Esophagus muscularis mucosa (tissue), 4 donors: Measurements from ENCODE around the gene ZMYND10. TPM values are rescaled to one million over a fixed set of nuclear protein-coding genes. Genes with fewer than 3 reads are reported as not detected.

ENCODE experiments used
- DNase-seq: peaks from one replicate; pipeline ENCODE4 v3.0.0-alpha.2; 2017; ENCODE audit errors: extremely low spot score
- H3K27ac ChIP-seq, 4 donors: fragments of 200-600 bp; sonication (generic); replicated peaks in 1 of 4; 1 replicate in 3 of 4; 2 replicates in 1 of 4; pipeline ENCODE4 v1.5.1; 2016 to 2019; ENCODE audit warnings: mild to moderate bottlenecking in 1 of 4
- H3K27me3 ChIP-seq, 4 donors: fragments of 200-600 bp; sonication (generic); one replicate each; pipeline versions ENCODE4 v1.5.1 to v1.6.0; 2016 to 2019
- H3K36me3 ChIP-seq, 4 donors: fragments of 200-600 bp; sonication (generic); one replicate each; pipeline ENCODE4 v1.5.1; 2016 to 2019
- H3K4me1 ChIP-seq, 4 donors: fragments of 200-600 bp; sonication (generic); one replicate each; pipeline ENCODE4 v1.5.1; 2016 to 2019
- H3K4me3 ChIP-seq, 4 donors: fragments of 200-600 bp; sonication (generic); 1 replicate in 2 of 4; 2 replicates in 2 of 4; pipeline ENCODE4 v1.5.1; 2016 to 2019; ENCODE audit warnings: mild to moderate bottlenecking in 4 of 4, moderate library complexity in 1 of 4
- H3K9me3 ChIP-seq, 4 donors: fragments of 200-600 bp; sonication (generic); 1 replicate in 3 of 4; 2 replicates in 1 of 4; pipeline ENCODE4 v1.5.1; 2016 to 2019
- EP300 ChIP-seq: sonication (generic); formaldehyde crosslinking; IDR thresholded peaks from one replicate; pipeline ENCODE4 v1.6.1; 2017; ENCODE audit warnings: antibody characterized with exemption
- POLR2A ChIP-seq: fragments of 450-650 bp; IDR thresholded peaks from one replicate; pipeline ENCODE4 v1.6.1; 2017; ENCODE audit warnings: antibody characterized with exemption, moderate library complexity, mild to moderate bottlenecking, low read depth
- POLR2AphosphoS5 ChIP-seq, 2 donors: sonication (generic); formaldehyde crosslinking; IDR thresholded peaks; one replicate each; pipeline ENCODE4 v1.6.1; 2017; ENCODE audit warnings: antibody characterized with exemption in 2 of 2
- WGBS: methylation state at CpG from one replicate; pipeline ENCODE4 v1.1.5; 2018; 5-methylcytosine and 5-hydroxymethylcytosine counted together
- intact Hi-C: fragments of 100-400 bp; cut with DNase I; formaldehyde crosslinking; loops from one replicate; pipeline ENCODE4 v1.15.1; 2023
- total RNA-seq, 4 donors: library from RNA; depleted of rRNA; stranded (reverse); fragments of >200 nt; gene quantifications; one replicate each; pipeline versions ENCODE4 v1.1.0 to v1.2.1, GENCODE V29; 2016
- TF ChIP-seq, protein P1 (sequence below), 3 experiments: fragments of 200-600 bp in 2 of 3; fragments of 450-650 bp in 1 of 3; sonication (generic) in 2 of 3; IDR thresholded peaks; one replicate each; pipeline ENCODE4 v1.5.1; 2017 to 2019; ENCODE audit warnings: antibody characterized with exemption in 3 of 3, mild to moderate bottlenecking in 2 of 3, moderate library complexity in 1 of 3

The ZMYND10 gene
- total RNA-seq, 4 donors from 2014 or later = 0.50 to 0.57 (median 0.52) TPM; not detected in 1

DNA sequence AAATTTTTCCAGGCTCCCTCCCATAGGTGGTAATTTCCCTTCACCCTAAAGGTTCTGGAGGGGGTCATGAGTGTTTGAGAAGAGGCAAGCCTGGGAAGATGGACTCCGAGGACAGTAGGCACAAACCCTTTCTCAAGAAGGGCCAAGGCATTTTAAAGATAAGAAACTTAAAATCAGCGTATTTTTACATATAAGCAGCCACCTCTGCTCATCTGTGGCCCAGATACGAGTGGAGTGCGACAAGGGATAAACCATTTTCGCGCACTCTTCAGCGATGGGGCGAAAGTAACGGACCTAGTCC, 5.4 kb downstream of the ZMYND10 start:
- peak overlapping the region; percentile 96 to 100 (median 98) for H3K27ac ChIP-seq
- TF ChIP-seq EP300 = no peak
- no peak for TF ChIP-seq POLR2A
- no peak for TF ChIP-seq POLR2AphosphoS5 (IDR thresholded peaks at IDR 0.05)
- TF ChIP-seq, protein P1, sequence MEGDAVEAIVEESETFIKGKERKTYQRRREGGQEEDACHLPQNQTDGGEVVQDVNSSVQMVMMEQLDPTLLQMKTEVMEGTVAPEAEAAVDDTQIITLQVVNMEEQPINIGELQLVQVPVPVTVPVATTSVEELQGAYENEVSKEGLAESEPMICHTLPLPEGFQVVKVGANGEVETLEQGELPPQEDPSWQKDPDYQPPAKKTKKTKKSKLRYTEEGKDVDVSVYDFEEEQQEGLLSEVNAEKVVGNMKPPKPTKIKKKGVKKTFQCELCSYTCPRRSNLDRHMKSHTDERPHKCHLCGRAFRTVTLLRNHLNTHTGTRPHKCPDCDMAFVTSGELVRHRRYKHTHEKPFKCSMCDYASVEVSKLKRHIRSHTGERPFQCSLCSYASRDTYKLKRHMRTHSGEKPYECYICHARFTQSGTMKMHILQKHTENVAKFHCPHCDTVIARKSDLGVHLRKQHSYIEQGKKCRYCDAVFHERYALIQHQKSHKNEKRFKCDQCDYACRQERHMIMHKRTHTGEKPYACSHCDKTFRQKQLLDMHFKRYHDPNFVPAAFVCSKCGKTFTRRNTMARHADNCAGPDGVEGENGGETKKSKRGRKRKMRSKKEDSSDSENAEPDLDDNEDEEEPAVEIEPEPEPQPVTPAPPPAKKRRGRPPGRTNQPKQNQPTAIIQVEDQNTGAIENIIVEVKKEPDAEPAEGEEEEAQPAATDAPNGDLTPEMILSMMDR (IDR thresholded peaks at IDR 0.05) = no peak
- H3K4me1 ChIP-seq = peaks cover 51 to 66% (median 64%) of the 10 kb centered on the region in 4 donors
- no peaks in the 10 kb centered on the region for H3K27me3 ChIP-seq
- H3K36me3 ChIP-seq = no peaks in the 10 kb centered on the region
- intact Hi-C loops = no loop called here
- DNase-seq = no peak
- WGBS = 46% methylated on average over 5 of the region's 9 CpGs
- peak overlapping the region; percentile 57 to 74 (median 67) for H3K4me3 ChIP-seq
- H3K9me3 ChIP-seq = no peaks in the 10 kb centered on the region

DNA sequence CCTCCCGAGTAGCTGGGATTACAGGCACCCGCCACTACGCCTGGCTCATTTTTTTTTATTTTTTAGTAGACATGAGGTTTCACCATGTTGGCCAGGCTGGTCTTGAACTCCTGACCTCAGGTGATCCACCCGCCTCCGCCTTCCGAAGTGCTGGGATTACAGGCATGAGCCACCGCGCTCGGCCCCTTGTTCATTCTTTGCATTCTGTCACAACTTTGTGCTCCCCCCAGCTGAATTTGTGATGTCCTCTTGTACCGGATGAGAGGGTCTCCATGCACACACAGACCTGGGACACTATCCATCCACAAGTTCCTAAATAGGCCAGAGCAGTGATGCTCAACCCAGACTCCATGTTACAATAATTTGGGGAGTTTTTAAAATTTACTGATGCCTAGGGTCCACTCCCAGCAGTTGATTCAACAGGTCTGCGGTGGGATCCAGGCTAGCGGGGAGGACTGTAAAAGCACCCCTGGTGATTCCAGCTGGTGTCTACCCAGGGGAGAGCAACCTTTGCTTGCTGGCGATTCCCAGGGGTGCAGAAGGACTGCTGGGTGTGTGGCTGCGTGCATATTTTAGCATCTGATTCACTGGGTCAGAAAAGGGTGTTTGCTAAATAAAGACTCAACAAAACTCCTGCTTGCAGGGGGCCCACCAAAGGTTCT, 5.9 kb downstream of the ZMYND10 start:
- H3K4me1 ChIP-seq = peaks cover 55 to 69% (median 66%) of the 10 kb centered on the region in 4 donors

DNA sequence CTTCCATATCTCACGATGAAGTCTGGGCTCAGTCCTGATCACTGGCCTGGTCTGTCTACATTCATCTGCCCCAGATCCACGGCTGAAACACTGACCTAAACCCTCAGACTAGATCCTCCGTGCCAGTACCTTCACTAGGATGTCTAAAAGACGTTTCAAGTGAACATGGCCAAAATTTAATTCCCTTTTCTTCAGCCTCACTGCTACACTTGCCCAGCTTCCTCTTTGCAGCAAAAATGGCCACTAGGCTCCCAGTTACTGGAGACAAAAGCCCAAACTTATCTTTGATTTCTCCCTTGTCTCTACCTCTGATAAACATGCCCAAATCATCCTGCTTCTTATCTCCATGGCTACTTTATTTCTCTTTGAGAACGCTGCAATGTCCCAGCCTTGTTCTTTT, 6.6 kb downstream of the ZMYND10 start:
- Histone ChIP-seq H3K27ac (peak overlapping the region; percentile 96 to 100 (median 98)), H3K9me3 (no peaks in the 10 kb centered on the region), H3K27me3 (no peaks in the 10 kb centered on the region), H3K36me3 (no peaks in the 10 kb centered on the region), H3K4me1 (peaks cover 61 to 76% (median 73%) of the 10 kb centered on the region in 4 donors), H3K4me3 (peak overlapping the region; percentile 74 to 92 (median 88))
- 67% methylated on average over 5 of the region's 5 CpGs for WGBS
- no peak for DNase-seq
- intact Hi-C loops = no loop called here
- TF ChIP-seq EP300 (no peak), POLR2AphosphoS5 (IDR thresholded peaks at IDR 0.05) (no peak), POLR2A (no peak)
- TF ChIP-seq, protein P1 (IDR thresholded peaks at IDR 0.05) = no peak

More for the DNA sequence above, 5.9 kb downstream of the ZMYND10 start:
- intact Hi-C loops = no loop called here
- 81% methylated on average over 13 of the region's 14 CpGs for WGBS
- Histone ChIP-seq H3K9me3 (no peaks in the 10 kb centered on the region), H3K27me3 (no peaks in the 10 kb centered on the region), H3K4me3 (peak overlapping the region; percentile 57 to 74 (median 67)), H3K36me3 (no peaks in the 10 kb centered on the region), H3K27ac (peak overlapping the region; percentile 96 to 100 (median 98))
- no peak for DNase-seq
- TF ChIP-seq EP300 (no peak), POLR2A (no peak), POLR2AphosphoS5 (IDR thresholded peaks at IDR 0.05) (no peak)
- TF ChIP-seq, protein P1 (IDR thresholded peaks at IDR 0.05) = no peak

DNA sequence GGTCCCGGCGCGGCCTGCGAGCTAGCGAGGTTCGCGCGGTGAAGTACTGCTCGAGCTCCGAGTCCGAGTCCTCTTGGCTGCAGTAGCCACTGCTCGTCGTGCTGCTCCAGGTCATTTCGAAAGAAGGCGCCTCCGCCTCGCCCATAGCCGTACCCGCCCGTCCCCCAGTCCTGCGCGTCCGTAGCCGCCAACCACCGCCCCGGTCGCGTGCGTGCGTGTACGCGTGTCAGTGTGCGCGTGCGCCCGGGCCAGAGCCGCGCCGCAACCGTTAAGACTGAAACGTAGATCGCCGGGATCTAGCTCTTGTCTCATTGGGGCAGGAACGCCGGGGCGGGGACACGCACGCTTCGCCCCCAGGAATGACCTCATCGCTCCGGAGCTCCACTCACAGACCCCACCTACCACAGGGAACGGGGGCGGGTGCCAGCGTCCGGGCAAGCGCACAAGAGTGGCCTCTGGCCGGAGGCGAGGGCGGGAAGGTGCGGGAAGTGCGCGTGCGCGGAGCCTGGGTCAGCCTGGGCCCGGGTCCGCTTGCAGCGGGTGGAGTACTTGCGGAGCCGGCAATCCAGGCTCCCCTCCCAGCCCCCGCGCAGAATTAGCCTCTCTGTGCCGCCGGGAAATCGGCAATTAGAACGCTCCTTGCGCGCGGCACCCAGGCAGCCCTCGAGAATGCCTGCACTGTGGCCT, 8.2 kb downstream of the ZMYND10 start:
- intact Hi-C loops = no loop called here
- H3K27ac ChIP-seq = peak overlapping the region; percentile 96 to 100 (median 98)
- DNase-seq = peak; percentile 100
- TF ChIP-seq, protein P1 (IDR thresholded peaks at IDR 0.05) = no peak
- TF ChIP-seq EP300 = no peak
- peak; percentile 99 for TF ChIP-seq POLR2AphosphoS5 (IDR thresholded peaks at IDR 0.05)
- peak; percentile 81 for TF ChIP-seq POLR2A
- no peaks in the 10 kb centered on the region for H3K9me3 ChIP-seq
- peaks cover 73 to 92% (median 89%) of the 10 kb centered on the region in 4 donors for H3K4me1 ChIP-seq
- H3K4me3 ChIP-seq = peak overlapping the region; percentile 74 to 92 (median 88)
- H3K27me3 ChIP-seq = no peaks in the 10 kb centered on the region
- 0% methylated on average over 3 of the region's 79 CpGs for WGBS
- H3K36me3 ChIP-seq = peaks cover 0 to 9% (median 2%) of the 10 kb centered on the region in 4 donors
